GM18867 (cell line): ENCODE measurements around the gene SAMSN1.

Experiments
- ATAC-seq: cut with Tn5 transposase; IDR thresholded peaks from one replicate; pipeline ENCODE4 v1.9.1; 2021; ENCODE audit warnings: mild to moderate bottlenecking, moderate library complexity; ENCODE audit not compliant: unreplicated experiment

SAMSN1 gene

GRCh38 chr21:14545906-14546480 lies at the start of gene SAMSN1:
TSS of gene SAMSN1 (minus strand) at chr21:14546315. CDS start at chr21:14546261, 54 bp downstream.
- ATAC-seq, result peak; percentile 91

- ATAC-seq, result no peak
Measured at GRCh38 chr21:14595449-14595848, 49.3 kb upstream of the SAMSN1 start.

- no peak for ATAC-seq
Measured at GRCh38 chr21:14594967-14595366, 48.9 kb upstream of the SAMSN1 start.

GRCh38 chr21:14593230-14593629 lies 47.1 kb upstream of the SAMSN1 start:
- no peak for ATAC-seq

- no peak for ATAC-seq
Measured at GRCh38 chr21:14592296-14593000, 46.3 kb upstream of the SAMSN1 start.

GRCh38 chr21:14591882-14592281 lies 45.8 kb upstream of the SAMSN1 start:
- ATAC-seq, result peak; percentile 42

GRCh38 chr21:14591377-14591776 lies 45.3 kb upstream of the SAMSN1 start:
- ATAC-seq, result peak; percentile 37

- ATAC-seq, result peak; percentile 90
Measured at GRCh38 chr21:14589855-14590563, 43.9 kb upstream of the SAMSN1 start.

- no peak for ATAC-seq
Measured at GRCh38 chr21:14587266-14587665, 41.2 kb upstream of the SAMSN1 start.

GRCh38 chr21:14585122-14585521 lies 39.0 kb upstream of the SAMSN1 start:
- ATAC-seq, result no peak

GRCh38 chr21:14584357-14585095 lies 38.4 kb upstream of the SAMSN1 start:
- no peak for ATAC-seq

- no peak for ATAC-seq
Measured at GRCh38 chr21:14583629-14584255, 37.6 kb upstream of the SAMSN1 start.

GRCh38 chr21:14582934-14583628 lies 37.0 kb upstream of the SAMSN1 start:
- ATAC-seq, result no peak

- no peak for ATAC-seq
Measured at GRCh38 chr21:14581902-14582457, 35.9 kb upstream of the SAMSN1 start.

GRCh38 chr21:14573244-14573643 lies 27.1 kb upstream of the SAMSN1 start:
- no peak for ATAC-seq

- peak; percentile 51 for ATAC-seq
Measured at GRCh38 chr21:14572204-14572780, 26.2 kb upstream of the SAMSN1 start.

GRCh38 chr21:14569868-14570267 lies 23.8 kb upstream of the SAMSN1 start:
- no peak for ATAC-seq

GRCh38 chr21:14569026-14569621 lies 23.0 kb upstream of the SAMSN1 start:
- no peak for ATAC-seq
